H1 (cell line): Measurements from ENCODE around the gene SIN3B. TPM values are rescaled to one million over a fixed set of nuclear protein-coding genes. Genes with fewer than 3 reads are reported as not detected.

Experiments
- CTCF ChIA-PET: fragments of 300-600 bp; sonication (Branson Sonifier 250); formaldehyde crosslinking; loops from one replicate; lab custom pipeline; 2021; ENCODE audit not compliant: partially characterized antibody; lab: Charles Lee
- POLR2A ChIA-PET: fragments of 300-600 bp; sonication (Branson Sonifier 250); formaldehyde crosslinking; loops from one replicate; lab custom pipeline; 2021; ENCODE audit warnings: inconsistent platforms; ENCODE audit not compliant: partially characterized antibody; lab: Charles Lee
- DNase-seq, 2 experiments: peaks; one replicate each; pipeline versions ENCODE4 v3.0.0 to v3.0.0-alpha.2; 2010 to 2022; ENCODE audit warnings: low spot score in 2 of 2, low read depth in 1 of 2, mixed read lengths in 1 of 2
- FAIRE-seq: peaks from 2 replicates; lab custom pipeline; 2011; peaks lifted over from hg19 to GRCh38; lab: Jason Lieb, UNC
- H2AFZ ChIP-seq: 2 replicates; pipeline ENCODE4 v1.8.1; 2012; ENCODE audit warnings: low read length, inconsistent platforms
- H2AK5ac ChIP-seq: 2 replicates; pipeline ENCODE4 v1.6.1; 2013; ENCODE audit warnings: low read depth, low read length
- H2BK120ac ChIP-seq: replicated peaks from 2 replicates; pipeline ENCODE3; 2013; ENCODE audit warnings: low read depth, low read length, inconsistent platforms
- H2BK12ac ChIP-seq: 2 replicates; pipeline ENCODE4 v1.6.1; 2013; ENCODE audit warnings: low read depth, low read length
- H2BK15ac ChIP-seq: 2 replicates; pipeline ENCODE4 v1.6.1; 2013; ENCODE audit warnings: low read length
- H2BK20ac ChIP-seq: 2 replicates; pipeline ENCODE4 v1.6.1; 2013; ENCODE audit warnings: low read length
- H2BK5ac ChIP-seq: 2 replicates; pipeline ENCODE4 v1.6.1; 2013; ENCODE audit warnings: low read depth, low read length
- H3K14ac ChIP-seq: 2 replicates; pipeline ENCODE4 v1.6.1; 2013; ENCODE audit warnings: inconsistent platforms; ENCODE audit not compliant: insufficient read length
- H3K18ac ChIP-seq: 2 replicates; pipeline ENCODE4 v1.6.1; 2013; ENCODE audit warnings: low read length; ENCODE audit errors: extremely low read depth
- H3K23ac ChIP-seq: 2 replicates; pipeline ENCODE4 v1.6.1; 2013; ENCODE audit warnings: inconsistent platforms; ENCODE audit not compliant: insufficient read length
- H3K23me2 ChIP-seq: 2 replicates; pipeline ENCODE4 v1.6.1; 2013; ENCODE audit warnings: low read depth, low read length
- H3K27ac ChIP-seq: 2 replicates; pipeline ENCODE4 v1.6.1; 2011; ENCODE audit warnings: low read depth, low read length, inconsistent platforms
- H3K27me3 ChIP-seq, 4 experiments: replicated peaks in 1 of 4; 1 replicate in 1 of 4; 2 replicates in 3 of 4; pipeline versions ENCODE4 v1.6.1 to v1.8.1; 2011 to 2013; ENCODE audit warnings: low read length in 3 of 4, mild to moderate bottlenecking in 3 of 4, inconsistent platforms in 2 of 4, mixed read lengths in 2 of 4, moderate library complexity in 1 of 4; ENCODE audit not compliant: control insufficient read depth in 3 of 4, insufficient read depth in 3 of 4; ENCODE audit errors: extremely low read depth in 1 of 4
- H3K36me3 ChIP-seq, 4 experiments: 2 replicates each; pipeline versions ENCODE4 v1.6.1 to v1.8.1; 2011 to 2013; ENCODE audit warnings: mild to moderate bottlenecking in 4 of 4, low read length in 3 of 4, moderate library complexity in 2 of 4, control low read depth in 1 of 4, inconsistent platforms in 1 of 4; ENCODE audit not compliant: insufficient read depth in 4 of 4, control insufficient read depth in 2 of 4
- H3K4ac ChIP-seq: replicated peaks from 2 replicates; pipeline ENCODE3; 2013; ENCODE audit warnings: low read length, low read depth, mixed read lengths, inconsistent platforms; ENCODE audit not compliant: insufficient read length
- H3K4me1 ChIP-seq, 4 experiments: replicated peaks in 1 of 4; 1 replicate in 1 of 4; 2 replicates in 3 of 4; pipeline versions ENCODE4 v1.6.1 to v1.8.1; 2011 to 2013; ENCODE audit warnings: low read length in 3 of 4, inconsistent platforms in 2 of 4, mixed read lengths in 1 of 4; ENCODE audit not compliant: insufficient read depth in 4 of 4, control insufficient read depth in 3 of 4
- H3K4me2 ChIP-seq, 2 experiments: 2 replicates each; pipeline versions ENCODE4 v1.6.1 to v1.8.1; 2011 to 2013; ENCODE audit warnings: low read depth in 2 of 2, low read length in 2 of 2, control low read depth in 1 of 2, inconsistent platforms in 1 of 2, mild to moderate bottlenecking in 1 of 2; ENCODE audit not compliant: insufficient read depth in 1 of 2
- H3K4me3 ChIP-seq, 4 experiments: fragments of 200-600, 300-600 bp in 1 of 4; sonication (generic), shearing (Covaris generic), sonication (Bioruptor Twin) in 1 of 4; 2 replicates each; pipeline versions ENCODE4 v1.5.1 to v1.8.1; 2011 to 2016; ENCODE audit warnings: low read length in 4 of 4, low read depth in 3 of 4, control low read depth in 2 of 4, inconsistent platforms in 2 of 4, mild to moderate bottlenecking in 2 of 4, mixed read lengths in 1 of 4, moderate library complexity in 1 of 4; ENCODE audit not compliant: insufficient read depth in 2 of 4; ENCODE audit errors: extremely low read depth in 1 of 4
- H3K56ac ChIP-seq: replicated peaks from 2 replicates; pipeline ENCODE3; 2013; ENCODE audit warnings: low read depth, mild to moderate bottlenecking, mixed read lengths, low read length, inconsistent platforms; ENCODE audit not compliant: insufficient read length
- H3K79me1 ChIP-seq: 2 replicates; pipeline ENCODE4 v1.6.1; 2013; ENCODE audit warnings: low read depth, low read length, control low read depth
- H3K79me2 ChIP-seq, 2 experiments: 2 replicates each; pipeline versions ENCODE4 v1.6.1 to v1.8.1; 2012 to 2013; ENCODE audit warnings: low read length in 2 of 2, mild to moderate bottlenecking in 2 of 2, inconsistent platforms in 1 of 2; ENCODE audit not compliant: insufficient read depth in 2 of 2, control insufficient read depth in 1 of 2
- H3K9ac ChIP-seq, 4 experiments: replicated peaks in 1 of 4; 1 replicate in 1 of 4; 2 replicates in 3 of 4; pipeline versions ENCODE4 v1.6.1 to v1.8.1; 2011 to 2013; ENCODE audit warnings: low read depth in 3 of 4, low read length in 3 of 4, control low read depth in 2 of 4, mild to moderate bottlenecking in 2 of 4, moderate library complexity in 2 of 4, inconsistent platforms in 1 of 4; ENCODE audit errors: extremely low read depth in 1 of 4
- H3K9me3 ChIP-seq, 2 experiments: 2 replicates each; pipeline versions ENCODE4 v1.6.1 to v1.8.1; 2012 to 2013; ENCODE audit warnings: mild to moderate bottlenecking in 2 of 2, moderate library complexity in 2 of 2, control low read depth in 1 of 2, inconsistent platforms in 1 of 2, low read depth in 1 of 2, low read length in 1 of 2, mixed read lengths in 1 of 2; ENCODE audit not compliant: insufficient read depth in 2 of 2
- H4K20me1 ChIP-seq, 2 experiments: replicated peaks in 1 of 2; 2 replicates each; pipeline versions ENCODE3 to v1.8.1; 2011 to 2013; ENCODE audit warnings: inconsistent platforms in 2 of 2, low read length in 2 of 2, mild to moderate bottlenecking in 1 of 2; ENCODE audit not compliant: insufficient read depth in 2 of 2, control insufficient read depth in 1 of 2
- H4K5ac ChIP-seq: 2 replicates; pipeline ENCODE4 v1.6.1; 2013; ENCODE audit warnings: low read length, low read depth, mixed read lengths, inconsistent platforms; ENCODE audit not compliant: insufficient read length
- H4K8ac ChIP-seq: 2 replicates; pipeline ENCODE4 v1.8.0; 2013; ENCODE audit warnings: mild to moderate bottlenecking, moderate library complexity, low read length, inconsistent platforms; ENCODE audit not compliant: insufficient read depth; ENCODE audit errors: extremely low read depth
- H4K91ac ChIP-seq: replicated peaks from 2 replicates; pipeline ENCODE3; 2013; ENCODE audit warnings: low read length, mixed read lengths, inconsistent platforms; ENCODE audit not compliant: insufficient read length
- BRCA1 ChIP-seq: IDR thresholded peaks from 2 replicates; pipeline ENCODE4 v1.6.1; 2012; ENCODE audit warnings: low read depth, low read length, improper control_type of control experiment
- CBX8 ChIP-seq: fragments of 300-800, 300-1000 bp; sonication (generic); IDR thresholded peaks from 2 replicates; pipeline ENCODE4 v1.7.1; 2016; ENCODE audit warnings: low read depth, low read length, borderline replicate concordance
- CHD1 ChIP-seq: IDR thresholded peaks from 2 replicates; pipeline ENCODE4 v1.6.1; 2012; ENCODE audit warnings: low read depth, low read length, improper control_type of control experiment
- CHD2 ChIP-seq: IDR thresholded peaks from 2 replicates; pipeline ENCODE4 v1.6.1; 2012; ENCODE audit warnings: low read length, improper control_type of control experiment
- EGR1 ChIP-seq: IDR thresholded peaks from 2 replicates; pipeline ENCODE4 v1.6.1; 2011; ENCODE audit warnings: low read depth, low read length, borderline replicate concordance
- EZH2 ChIP-seq: fragments of 200-600 bp; sonication (generic); IDR thresholded peaks from 2 replicates; pipeline ENCODE4 v1.7.1; 2012; ENCODE audit warnings: low read depth, mild to moderate bottlenecking, moderate library complexity, low read length, inconsistent platforms; ENCODE audit not compliant: severe bottlenecking
- JUND ChIP-seq: IDR thresholded peaks from 2 replicates; pipeline ENCODE4 v1.6.1; 2011; ENCODE audit warnings: mild to moderate bottlenecking, improper control_type of control experiment, low read length
- KDM5A ChIP-seq: fragments of 200-600 bp; IDR thresholded peaks from 2 replicates; pipeline ENCODE4 v1.7.1; 2012; ENCODE audit warnings: mild to moderate bottlenecking, low read length, inconsistent platforms, mixed read lengths
- MAFK ChIP-seq: IDR thresholded peaks from 2 replicates; pipeline ENCODE4 v1.6.1; 2012; ENCODE audit warnings: low read depth, mild to moderate bottlenecking, improper control_type of control experiment, low read length
- POLR2AphosphoS5 ChIP-seq: IDR thresholded peaks from 2 replicates; pipeline ENCODE4 v1.6.1; 2011; ENCODE audit warnings: low read depth, low read length
- SP1 ChIP-seq: IDR thresholded peaks from 2 replicates; pipeline ENCODE4 v1.6.1; 2011; ENCODE audit warnings: low read depth, low read length
- TBP ChIP-seq: IDR thresholded peaks from 2 replicates; pipeline ENCODE4 v1.6.1; 2011; ENCODE audit warnings: low read depth, low read length, improper control_type of control experiment
- WGBS, 2 experiments: shearing (Covaris generic) in 1 of 2; methylation state at CpG; one replicate each; pipeline versions ENCODE4 v1.1.6 to v1.1.7; 2013 to 2015; ENCODE audit warnings: low lambda C conversion rate in 2 of 2, mixed read lengths in 2 of 2, inconsistent platforms in 1 of 2, low coverage in 1 of 2, missing lambda C conversion rate in 1 of 2; ENCODE audit not compliant: insufficient replicate concordance in 2 of 2, insufficient coverage in 1 of 2, insufficient read length in 1 of 2; ENCODE audit errors: extremely low coverage in 1 of 2, missing lambda C conversion rate in 1 of 2; 5-methylcytosine and 5-hydroxymethylcytosine counted together
- polyA plus RNA-seq, 7 experiments: library from polyadenylated mRNA; depleted of rRNA in 3 of 7; stranded (reverse) in 5 of 7; unstranded in 2 of 7; fragments of >200 nt in 5 of 7; fragments of 200-250 nt in 2 of 7; gene quantifications; 1 replicate in 5 of 7; 2 replicates in 1 of 7; 4 replicates in 1 of 7; pipeline versions ENCODE4 v1.2.1 to v1.2.3, GENCODE V29; 2011 to 2013; ENCODE audit warnings: missing spikeins in 2 of 7, mixed read lengths in 2 of 7
- total RNA-seq: library from RNA; stranded (reverse); fragmentation: NEBNext Ultra II Directional; extraction: Animal tissue kit (Norgen Biotek cat#: 25700); gene quantifications from 2 replicates; pipeline ENCODE4 v1.2.1, GENCODE V29; 2021
- TF ChIP-seq, protein P1 (sequence below): IDR thresholded peaks from 2 replicates; pipeline ENCODE4 v1.6.1; 2011; ENCODE audit warnings: low read depth, mild to moderate bottlenecking, low read length; ENCODE audit not compliant: insufficient read depth

SIN3B gene
- total and polyA plus RNA-seq, 2 of the 8 experiments (the other 6 are each of a cell fraction or from before 2014, with no cell fraction given), result 29.5 to 71.1 TPM

DNA sequence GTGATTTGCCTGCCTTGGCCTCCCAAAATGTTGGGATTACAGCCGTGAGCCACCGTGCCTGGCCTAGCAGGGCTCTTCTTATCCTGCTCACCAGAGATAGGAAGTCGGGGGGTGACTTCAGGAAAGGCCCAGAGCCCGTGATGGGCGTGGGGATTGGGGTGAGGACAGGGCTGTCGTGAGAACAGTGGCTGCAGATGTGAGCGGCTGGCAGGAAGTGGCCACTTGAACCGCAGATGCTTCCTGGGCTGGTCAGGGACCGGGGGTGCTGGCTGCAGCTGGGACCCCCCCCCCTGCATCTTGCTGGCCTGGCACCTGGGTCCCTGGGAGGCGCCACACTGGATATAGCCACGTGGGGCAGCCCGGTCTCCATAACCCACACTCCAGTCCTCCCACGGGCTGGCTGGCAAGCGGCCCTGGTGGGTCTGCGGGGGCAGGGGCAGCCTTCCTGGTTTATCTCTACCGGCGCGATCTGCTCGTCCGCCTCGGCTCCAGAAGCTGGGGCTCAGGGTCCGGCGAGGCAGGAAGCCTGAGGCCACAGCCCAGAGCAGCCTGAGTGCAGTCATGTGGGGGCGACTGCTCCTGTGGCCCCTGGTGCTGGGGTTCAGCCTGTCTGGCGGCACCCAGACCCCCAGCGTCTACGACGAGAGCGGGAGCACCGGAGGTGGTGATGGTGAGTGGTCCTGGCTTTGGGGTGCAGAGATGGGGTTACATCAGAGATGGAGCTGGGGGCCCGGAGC is 59.6 kb downstream of the SIN3B start, which contains the start of gene F2RL3:
Gene F2RL3, plus strand, starts transcription at position 371 of the 737 bp plus-strand sequence. Its CDS starts 191 bp downstream, at position 562.
- no peak for FAIRE-seq
- Histone ChIP-seq H3K4me2 (no peak within 1 kb of the TSS), H3K79me1 (no peaks in the 10 kb centered on the region), H3K9ac (no peak within 1 kb of the TSS), H3K36me3 (no peaks in the 10 kb centered on the region), H3K14ac (no peak within 1 kb of the TSS), H4K91ac (no peak within 1 kb of the TSS), H2BK15ac (no peak within 1 kb of the TSS), H2BK120ac (no peak within 1 kb of the TSS), H3K56ac (no peak within 1 kb of the TSS), H3K4me1 (no peaks in the 10 kb centered on the region; a peak in 1 of 7 replicates), H2BK5ac (no peak within 1 kb of the TSS), H4K20me1 (no peaks in the 10 kb centered on the region), H3K79me2 (no peaks in the 10 kb centered on the region), H3K4ac (no peak within 1 kb of the TSS), H3K4me3 (no peak within 1 kb of the TSS), H3K9me3 (0 out of 4 replicates have a peak, but pooled peaks cover 0 to under 1% of the 10 kb centered on the region in 2 experiments), H2BK20ac (no peak within 1 kb of the TSS), H3K23me2 (no peaks in the 10 kb centered on the region), H4K5ac (no peak within 1 kb of the TSS), H4K8ac (peak within 1 kb of the TSS; percentile 68), H3K27me3 (no peaks in the 10 kb centered on the region), H2AFZ (no peak within 1 kb of the TSS), H3K18ac (no peak within 1 kb of the TSS), H3K27ac (no peak within 1 kb of the TSS), H3K23ac (no peak within 1 kb of the TSS), H2AK5ac (no peak within 1 kb of the TSS), H2BK12ac (peak within 1 kb of the TSS; percentile 27; the same call in 1 of the 2 replicates)
- DNase-seq, result no peak
- POLR2A ChIA-PET, result interaction anchor here (0.6 to 1.1 kb wide), 2 partner anchors 29 to 175 kb away, joined by 3 read pairs; no protein-coding TSS in a partner anchor
- WGBS, 2 experiments, result 92% methylated on average over 29 of the region's 31 CpGs; no CpG with 5 or more reads in 1 of the 2 experiments
- CTCF ChIA-PET, result interaction anchor here (0.8 kb wide), 1 partner anchor 119 kb away, joined by 3 read pairs; no protein-coding TSS in a partner anchor
- TF ChIP-seq TBP (no peak), MAFK (no peak), CHD1 (no peak), KDM5A (no peak), SP1 (no peak), JUND (no peak), POLR2AphosphoS5 (no peak), EGR1 (no peak), CBX8 (no peak), EZH2 (no peak), CHD2 (no peak), BRCA1 (no peak)
- TF ChIP-seq, protein P1, sequence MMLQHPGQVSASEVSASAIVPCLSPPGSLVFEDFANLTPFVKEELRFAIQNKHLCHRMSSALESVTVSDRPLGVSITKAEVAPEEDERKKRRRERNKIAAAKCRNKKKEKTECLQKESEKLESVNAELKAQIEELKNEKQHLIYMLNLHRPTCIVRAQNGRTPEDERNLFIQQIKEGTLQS, result no peak
